Measurements from ENCODE around the gene RNF182.
"Not testable (repeated sequence)": the region's sequence is repeated elsewhere in the genome, so short reads cannot be mapped to it uniquely, and the experiment has no call there.

Gene RNF182

GRCh38 chr6:13935190-13935880 is 10.6 kb downstream of the RNF182 start:
- Histone ChIP-seq H3K4me1 (ENCODE audit: control insufficient read depth, low read depth, low read length) (peaks cover 6% of the 10 kb centered on the region), H3K4me3 (ENCODE audit: low read length) (no peak overlapping the region), H3K9me3 (ENCODE audit: control insufficient read depth, low read depth, low read length) (no peaks in the 10 kb centered on the region), H3K36me3 (ENCODE audit: control insufficient read depth, low read depth, low read length) (no peaks in the 10 kb centered on the region), H3K27ac (ENCODE audit: low read length) (no peak overlapping the region), H3K27me3 (ENCODE audit: control insufficient read depth, insufficient read depth, low read length) (no peaks in the 10 kb centered on the region), H3K9ac (ENCODE audit: low read length) (no peak overlapping the region)

- not testable (repeated sequence) for H3K9me3 ChIP-seq (ENCODE audit: control insufficient read depth, low read depth, low read length); H3K9ac ChIP-seq (ENCODE audit: low read length); H3K4me3 ChIP-seq (ENCODE audit: low read length); H3K27me3 ChIP-seq (ENCODE audit: control insufficient read depth, insufficient read depth, low read length); H3K36me3 ChIP-seq (ENCODE audit: control insufficient read depth, low read depth, low read length); H3K4me1 ChIP-seq (ENCODE audit: control insufficient read depth, low read depth, low read length); H3K27ac ChIP-seq (ENCODE audit: low read length)
These were observed 11.1 kb downstream of the RNF182 start for GRCh38 chr6:13935881-13936261.

- peaks cover 11% of the 10 kb centered on the region for H3K9me3 ChIP-seq (ENCODE audit: control insufficient read depth, low read depth, low read length)
- H3K9ac ChIP-seq (ENCODE audit: low read length), result no peak overlapping the region
- no peaks in the 10 kb centered on the region for H3K27me3 ChIP-seq (ENCODE audit: control insufficient read depth, insufficient read depth, low read length)
- H3K4me3 ChIP-seq (ENCODE audit: low read length), result no peak overlapping the region
- no peaks in the 10 kb centered on the region for H3K36me3 ChIP-seq (ENCODE audit: control insufficient read depth, low read depth, low read length)
- H3K27ac ChIP-seq (ENCODE audit: low read length), result no peak overlapping the region
- H3K4me1 ChIP-seq (ENCODE audit: control insufficient read depth, low read depth, low read length), result no peaks in the 10 kb centered on the region
These were observed 17.1 kb downstream of the RNF182 start for GRCh38 chr6:13941902-13942301.

- no peaks in the 10 kb centered on the region for H3K4me1 ChIP-seq (ENCODE audit: control insufficient read depth, low read depth, low read length)
- H3K9me3 ChIP-seq (ENCODE audit: control insufficient read depth, low read depth, low read length), result peaks cover 16% of the 10 kb centered on the region
- no peaks in the 10 kb centered on the region for H3K36me3 ChIP-seq (ENCODE audit: control insufficient read depth, low read depth, low read length)
- no peak overlapping the region for H3K4me3 ChIP-seq (ENCODE audit: low read length)
- no peak overlapping the region for H3K9ac ChIP-seq (ENCODE audit: low read length)
- H3K27me3 ChIP-seq (ENCODE audit: control insufficient read depth, insufficient read depth, low read length), result no peaks in the 10 kb centered on the region
- no peak overlapping the region for H3K27ac ChIP-seq (ENCODE audit: low read length)
These were observed 19.2 kb downstream of the RNF182 start for GRCh38 chr6:13943943-13944342.

GRCh38 chr6:13946506-13946905 is 21.8 kb downstream of the RNF182 start:
- Histone ChIP-seq H3K9ac (ENCODE audit: low read length) (no peak overlapping the region), H3K36me3 (ENCODE audit: control insufficient read depth, low read depth, low read length) (no peaks in the 10 kb centered on the region), H3K27me3 (ENCODE audit: control insufficient read depth, insufficient read depth, low read length) (no peaks in the 10 kb centered on the region), H3K4me3 (ENCODE audit: low read length) (no peak overlapping the region), H3K27ac (ENCODE audit: low read length) (no peak overlapping the region), H3K9me3 (ENCODE audit: control insufficient read depth, low read depth, low read length) (peaks cover 16% of the 10 kb centered on the region), H3K4me1 (ENCODE audit: control insufficient read depth, low read depth, low read length) (no peaks in the 10 kb centered on the region)

GRCh38 chr6:13947611-13948178 is 22.9 kb downstream of the RNF182 start:
- Histone ChIP-seq H3K36me3 (ENCODE audit: control insufficient read depth, low read depth, low read length) (no peaks in the 10 kb centered on the region), H3K9ac (ENCODE audit: low read length) (no peak overlapping the region)

GRCh38 chr6:13952101-13952500 is 27.3 kb downstream of the RNF182 start:
- peaks cover 3% of the 10 kb centered on the region for H3K9me3 ChIP-seq (ENCODE audit: control insufficient read depth, low read depth, low read length)
- H3K4me1 ChIP-seq (ENCODE audit: control insufficient read depth, low read depth, low read length), result peaks cover 3% of the 10 kb centered on the region
- H3K27ac ChIP-seq (ENCODE audit: low read length), result no peak overlapping the region
- no peak overlapping the region for H3K4me3 ChIP-seq (ENCODE audit: low read length)
- H3K27me3 ChIP-seq (ENCODE audit: control insufficient read depth, insufficient read depth, low read length), result no peaks in the 10 kb centered on the region
- no peak overlapping the region for H3K9ac ChIP-seq (ENCODE audit: low read length)
- no peaks in the 10 kb centered on the region for H3K36me3 ChIP-seq (ENCODE audit: control insufficient read depth, low read depth, low read length)

More at GRCh38 chr6:13947611-13948178, 22.9 kb downstream of the RNF182 start:
- H3K9me3 ChIP-seq (ENCODE audit: control insufficient read depth, low read depth, low read length), result peaks cover 7% of the 10 kb centered on the region
- H3K27ac ChIP-seq (ENCODE audit: low read length), result no peak overlapping the region
- H3K27me3 ChIP-seq (ENCODE audit: control insufficient read depth, insufficient read depth, low read length), result no peaks in the 10 kb centered on the region
- no peak overlapping the region for H3K4me3 ChIP-seq (ENCODE audit: low read length)
- H3K4me1 ChIP-seq (ENCODE audit: control insufficient read depth, low read depth, low read length), result no peaks in the 10 kb centered on the region

GRCh38 chr6:13953061-13953705 is 28.4 kb downstream of the RNF182 start:
- Histone ChIP-seq H3K9me3 (ENCODE audit: control insufficient read depth, low read depth, low read length) (no peaks in the 10 kb centered on the region), H3K9ac (ENCODE audit: low read length) (no peak overlapping the region), H3K4me1 (ENCODE audit: control insufficient read depth, low read depth, low read length) (peaks cover 3% of the 10 kb centered on the region), H3K36me3 (ENCODE audit: control insufficient read depth, low read depth, low read length) (no peaks in the 10 kb centered on the region), H3K27me3 (ENCODE audit: control insufficient read depth, insufficient read depth, low read length) (no peaks in the 10 kb centered on the region), H3K27ac (ENCODE audit: low read length) (no peak overlapping the region), H3K4me3 (ENCODE audit: low read length) (no peak overlapping the region)

GRCh38 chr6:13965582-13966127 is 40.9 kb downstream of the RNF182 start:
- Histone ChIP-seq H3K27me3 (ENCODE audit: control insufficient read depth, insufficient read depth, low read length) (no peaks in the 10 kb centered on the region), H3K9ac (ENCODE audit: low read length) (no peak overlapping the region), H3K36me3 (ENCODE audit: control insufficient read depth, low read depth, low read length) (no peaks in the 10 kb centered on the region), H3K27ac (ENCODE audit: low read length) (no peak overlapping the region), H3K9me3 (ENCODE audit: control insufficient read depth, low read depth, low read length) (peaks cover 7% of the 10 kb centered on the region), H3K4me1 (ENCODE audit: control insufficient read depth, low read depth, low read length) (no peaks in the 10 kb centered on the region), H3K4me3 (ENCODE audit: low read length) (no peak overlapping the region)

- H3K9me3 ChIP-seq (ENCODE audit: control insufficient read depth, low read depth, low read length), result peaks cover 4% of the 10 kb centered on the region
- H3K9ac ChIP-seq (ENCODE audit: low read length), result no peak overlapping the region
- no peak overlapping the region for H3K27ac ChIP-seq (ENCODE audit: low read length)
- no peaks in the 10 kb centered on the region for H3K4me1 ChIP-seq (ENCODE audit: control insufficient read depth, low read depth, low read length)
- no peaks in the 10 kb centered on the region for H3K27me3 ChIP-seq (ENCODE audit: control insufficient read depth, insufficient read depth, low read length)
- H3K36me3 ChIP-seq (ENCODE audit: control insufficient read depth, low read depth, low read length), result no peaks in the 10 kb centered on the region
- no peak overlapping the region for H3K4me3 ChIP-seq (ENCODE audit: low read length)
These were observed 46.6 kb downstream of the RNF182 start for GRCh38 chr6:13971303-13971702.

- not testable (repeated sequence) for H3K4me3 ChIP-seq (ENCODE audit: low read length); H3K27me3 ChIP-seq (ENCODE audit: control insufficient read depth, insufficient read depth, low read length); H3K36me3 ChIP-seq (ENCODE audit: control insufficient read depth, low read depth, low read length); H3K27ac ChIP-seq (ENCODE audit: low read length); H3K9me3 ChIP-seq (ENCODE audit: control insufficient read depth, low read depth, low read length); H3K9ac ChIP-seq (ENCODE audit: low read length); H3K4me1 ChIP-seq (ENCODE audit: control insufficient read depth, low read depth, low read length)
These were observed 47.9 kb downstream of the RNF182 start for GRCh38 chr6:13972602-13973001.

Measured in iPS-18a (cell line).